DOHH2 (cell line): ENCODE measurements around the gene CCDC85B.
A peak's percentile ranks its signal among the peaks of the same experiment; 100 is the strongest.

Experiments
- H3F3A ChIP-seq: fragments of 200-600 bp; sonication (generic), shearing (Covaris generic); 2 replicates; pipeline ENCODE4 v1.6.0; 2016; ENCODE audit warnings: antibody characterized with exemption, mild to moderate bottlenecking; ENCODE audit not compliant: control insufficient read depth, insufficient read depth
- H3K27ac ChIP-seq: fragments of 200-600 bp; sonication (generic); 2 replicates; pipeline ENCODE4 v1.5.1; 2014; ENCODE audit warnings: low read depth, mild to moderate bottlenecking, low read length, moderate library complexity
- H3K27me3 ChIP-seq: fragments of 200-600 bp; sonication (generic); 2 replicates; pipeline ENCODE4 v1.6.1; 2014; ENCODE audit warnings: mild to moderate bottlenecking, low read length, mixed read lengths; ENCODE audit not compliant: control insufficient read depth
- H3K36me3 ChIP-seq: fragments of 200-600 bp; sonication (generic); 2 replicates; pipeline ENCODE4 v1.6.1; 2014; ENCODE audit warnings: mild to moderate bottlenecking, low read length, moderate library complexity, mixed read lengths; ENCODE audit not compliant: control insufficient read depth
- H3K4me1 ChIP-seq: fragments of 200-600 bp; sonication (generic); 2 replicates; pipeline ENCODE4 v1.6.1; 2014; ENCODE audit warnings: mild to moderate bottlenecking, low read length, mixed read lengths; ENCODE audit not compliant: control insufficient read depth
- H3K4me2 ChIP-seq: fragments of 200-600 bp; sonication (generic); 2 replicates; pipeline ENCODE4 v1.6.0; 2014; ENCODE audit warnings: mild to moderate bottlenecking, low read length, moderate library complexity
- H3K4me3 ChIP-seq: fragments of 200-600 bp; sonication (generic); 2 replicates; pipeline ENCODE4 v1.5.1; 2014; ENCODE audit warnings: mild to moderate bottlenecking, low read length, mixed read lengths
- H3K79me2 ChIP-seq: fragments of 200-600 bp; sonication (generic); 2 replicates; pipeline ENCODE4 v1.6.1; 2014; ENCODE audit warnings: mild to moderate bottlenecking, low read length, mixed read lengths; ENCODE audit not compliant: control insufficient read depth
- H3K9me2 ChIP-seq: fragments of 200-600 bp; sonication (generic); replicated peaks from 2 replicates; pipeline ENCODE4 v1.6.1; 2014; ENCODE audit warnings: mild to moderate bottlenecking, low read length, mixed read lengths; ENCODE audit not compliant: control insufficient read depth
- H3K9me3 ChIP-seq: fragments of 200-600 bp; sonication (generic); 2 replicates; pipeline ENCODE4 v1.6.1; 2014; ENCODE audit warnings: antibody characterized with exemption, low read length, mixed read lengths; ENCODE audit not compliant: control insufficient read depth, insufficient read depth
- H4K20me1 ChIP-seq: fragments of 200-600 bp; sonication (generic); 2 replicates; pipeline ENCODE4 v1.6.0; 2014; ENCODE audit warnings: low read depth, mild to moderate bottlenecking, antibody characterized with exemption, low read length, moderate library complexity; ENCODE audit not compliant: control insufficient read depth, insufficient read depth
- CTCF ChIP-seq: fragments of 200-600 bp; sonication (generic); IDR thresholded peaks from one replicate; pipeline ENCODE4 v1.5.1; 2014; ENCODE audit warnings: antibody characterized with exemption, mild to moderate bottlenecking, low read depth, low read length; ENCODE audit not compliant: poor library complexity, severe bottlenecking
- EZH2phosphoT487 ChIP-seq: fragments of 200-600 bp; sonication (generic); IDR thresholded peaks from 2 replicates; pipeline ENCODE4 v1.6.1; 2017; ENCODE audit warnings: borderline replicate concordance, mild to moderate bottlenecking, antibody characterized with exemption, low read length, moderate library complexity, mixed read lengths

The CCDC85B gene

DNA sequence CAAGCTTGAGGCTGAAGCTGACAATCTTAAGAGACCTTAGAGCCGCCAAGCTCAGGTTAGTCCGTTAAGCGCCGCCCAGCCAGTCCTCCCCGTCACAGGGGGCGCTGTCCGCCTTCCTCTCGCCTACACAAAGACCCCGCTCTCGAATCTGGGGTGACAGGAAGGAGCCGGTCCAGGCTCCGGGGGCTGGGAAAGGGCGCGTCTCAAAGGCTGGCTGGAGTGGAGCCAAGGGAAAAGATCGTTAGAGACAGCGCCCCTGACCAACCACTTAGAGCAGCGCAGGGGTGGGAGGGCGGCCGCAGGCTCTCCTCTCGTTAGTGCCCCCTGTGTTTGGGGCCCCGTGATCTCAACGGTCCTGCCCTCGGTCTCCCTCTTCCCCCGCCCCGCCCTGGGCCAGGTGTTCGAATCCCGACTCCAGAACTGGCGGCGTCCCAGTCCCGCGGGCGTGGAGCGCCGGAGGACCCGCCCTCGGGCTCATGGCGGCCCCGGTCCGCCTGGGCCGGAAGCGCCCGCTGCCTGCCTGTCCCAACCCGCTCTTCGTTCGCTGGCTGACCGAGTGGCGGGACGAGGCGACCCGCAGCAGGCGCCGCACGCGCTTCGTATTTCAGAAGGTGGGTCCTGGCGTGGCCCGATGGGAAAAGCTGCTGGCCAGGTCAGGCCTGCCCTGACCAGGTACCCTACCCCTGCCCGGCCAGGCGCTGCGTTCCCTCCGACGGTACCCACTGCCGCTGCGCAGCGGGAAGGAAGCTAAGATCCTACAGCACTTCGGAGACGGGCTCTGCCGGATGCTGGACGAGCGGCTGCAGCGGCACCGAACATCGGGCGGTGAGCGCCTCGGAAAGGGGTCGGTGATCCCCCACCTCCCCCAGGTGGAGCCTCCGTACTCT lies 30.0 kb upstream of the CCDC85B start, which contains the start of gene MUS81:
Gene MUS81, plus strand, starts transcription at position 156 of the 887 bp plus-strand sequence. Its CDS starts 321 bp downstream, at position 477.
- Histone ChIP-seq H3K36me3 (peaks cover 69% of the 10 kb centered on the region), H3K27ac (peak within 1 kb of the TSS; percentile 83), H3K27me3 (no peaks in the 10 kb centered on the region), H4K20me1 (peaks cover 13% of the 10 kb centered on the region), H3K9me2 (no peaks in the 10 kb centered on the region), H3K9me3 (no peaks in the 10 kb centered on the region), H3K79me2 (peaks cover 46% of the 10 kb centered on the region), H3F3A (peaks cover 19% of the 10 kb centered on the region), H3K4me1 (peaks cover 28% of the 10 kb centered on the region), H3K4me2 (peak within 1 kb of the TSS; percentile 93), H3K4me3 (peak within 1 kb of the TSS; percentile 88)
- TF ChIP-seq EZH2phosphoT487: no peak
- peak; percentile 96 for TF ChIP-seq CTCF

DNA sequence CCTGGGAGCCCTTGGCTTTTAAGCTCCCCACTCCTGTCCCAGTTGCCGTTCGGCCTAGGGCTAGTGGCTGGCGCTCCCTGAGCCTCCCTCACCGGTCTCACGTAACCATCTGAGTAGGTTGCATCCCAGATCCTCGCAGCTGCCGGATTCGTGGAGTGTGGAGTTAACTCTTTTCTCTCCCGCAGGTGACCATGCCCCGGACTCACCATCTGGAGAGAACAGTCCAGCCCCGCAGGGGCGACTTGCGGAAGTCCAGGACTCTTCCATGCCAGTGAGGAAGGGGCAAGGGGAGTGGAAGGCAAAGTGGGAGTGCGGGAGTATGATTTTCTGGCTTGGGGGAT lies 29.3 kb upstream of the CCDC85B start:
- H3K4me3 ChIP-seq: peak overlapping the region; percentile 88
- peaks cover 7% of the 10 kb centered on the region for H4K20me1 ChIP-seq
- peaks cover 14% of the 10 kb centered on the region for H3F3A ChIP-seq
- peaks cover 27% of the 10 kb centered on the region for H3K4me1 ChIP-seq
- no peaks in the 10 kb centered on the region for H3K9me2 ChIP-seq
- H3K4me2 ChIP-seq: peak overlapping the region; percentile 93
- peak overlapping the region; percentile 83 for H3K27ac ChIP-seq
- H3K27me3 ChIP-seq: no peaks in the 10 kb centered on the region
- H3K9me3 ChIP-seq: no peaks in the 10 kb centered on the region
- H3K36me3 ChIP-seq: peaks cover 67% of the 10 kb centered on the region
- TF ChIP-seq EZH2phosphoT487: no peak
- no peak for TF ChIP-seq CTCF
- peaks cover 40% of the 10 kb centered on the region for H3K79me2 ChIP-seq

- Histone ChIP-seq H3K27ac (peak overlapping the region; percentile 83; the same call in 1 of the 2 replicates), H4K20me1 (peaks cover 2% of the 10 kb centered on the region), H3K36me3 (peaks cover 65% of the 10 kb centered on the region), H3K27me3 (no peaks in the 10 kb centered on the region), H3K4me3 (peak overlapping the region; percentile 88), H3K9me3 (no peaks in the 10 kb centered on the region), H3K4me1 (peaks cover 22% of the 10 kb centered on the region), H3K4me2 (peak overlapping the region; percentile 93), H3K79me2 (peaks cover 35% of the 10 kb centered on the region), H3K9me2 (no peaks in the 10 kb centered on the region), H3F3A (peaks cover 15% of the 10 kb centered on the region)
- TF ChIP-seq CTCF (no peak), EZH2phosphoT487 (no peak)
Observed at GRCh38 chr11:65861533-65862183, 28.8 kb upstream of the CCDC85B start.
